ENCODE data around the gene ANKFN1.

The ANKFN1 gene

DNA sequence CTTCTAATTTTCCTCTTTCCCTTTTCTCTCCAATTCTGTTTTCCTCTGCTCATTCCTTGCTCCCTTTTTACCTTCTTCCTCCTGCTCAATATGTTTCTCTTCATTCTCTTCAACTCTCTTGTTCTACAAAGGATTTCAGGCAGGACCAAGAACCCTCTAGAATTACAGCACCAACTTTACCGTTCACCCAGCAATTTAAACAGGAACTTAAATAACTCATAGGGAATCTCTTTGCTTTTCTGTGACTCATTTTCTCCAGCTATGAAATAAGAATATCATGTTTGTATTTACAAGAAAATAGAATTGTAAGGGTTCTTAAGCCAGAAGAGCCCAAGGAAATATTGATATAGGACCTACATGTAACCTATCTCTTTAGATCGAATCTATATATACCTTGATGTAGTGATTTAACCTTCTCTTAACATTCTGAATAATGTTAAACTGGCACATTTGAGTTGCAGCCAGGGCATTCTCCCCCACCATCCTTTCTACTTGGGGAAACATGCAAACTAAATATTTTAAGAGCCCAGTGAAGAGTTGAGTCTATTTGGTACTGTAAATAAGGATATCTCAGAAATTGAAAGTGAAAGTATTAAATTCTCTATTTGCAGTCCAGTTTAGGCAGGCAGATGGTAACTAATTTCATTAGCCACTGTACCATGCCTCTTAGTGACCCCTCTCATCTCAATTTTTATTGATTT is 137.0 kb downstream of the ANKFN1 start:
- DNase-seq: no peak

DNA sequence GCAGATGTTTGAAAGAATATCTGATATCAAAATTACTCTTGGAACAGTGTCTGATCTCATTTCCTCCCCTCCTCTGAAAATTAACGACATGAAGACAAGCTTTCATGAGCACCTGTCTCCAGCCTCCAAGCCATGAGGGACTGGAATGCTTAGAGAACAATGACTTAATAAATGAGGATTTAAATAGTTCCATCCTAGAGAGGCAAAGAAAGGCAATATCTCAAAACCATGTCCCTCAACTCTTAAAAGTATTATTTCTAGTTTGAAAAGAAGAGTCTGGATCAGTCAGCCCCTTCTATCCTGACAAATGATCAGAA is 137.5 kb downstream of the ANKFN1 start:
- no peak for DNase-seq

DNA sequence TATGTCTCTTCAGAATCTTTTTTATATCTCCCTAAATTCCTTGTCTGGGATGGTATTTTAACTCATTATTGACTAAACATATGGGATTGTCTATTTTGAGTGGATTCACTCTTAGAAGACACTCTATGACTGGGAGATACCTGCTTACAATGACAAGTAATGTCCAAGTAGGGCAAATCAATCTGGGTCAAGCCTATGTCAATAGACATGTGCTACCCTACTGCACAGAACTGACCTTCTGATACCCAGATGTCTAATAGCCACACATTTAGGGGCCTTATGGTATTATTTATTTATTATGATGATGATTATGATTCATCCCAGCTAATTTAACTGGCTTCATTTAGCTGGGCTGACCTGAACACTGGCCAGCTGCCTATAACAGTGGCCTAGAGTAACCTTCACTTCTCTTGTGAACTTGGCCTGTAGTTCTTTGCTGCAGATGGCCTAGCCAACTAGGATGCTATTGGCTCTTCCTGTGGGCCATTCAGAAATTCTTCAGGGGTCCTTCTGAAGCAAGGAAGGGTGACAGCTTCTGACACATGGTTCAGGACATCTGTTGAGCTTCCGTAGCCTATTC is 138.0 kb downstream of the ANKFN1 start:
- peak in 1 of 14 donors; percentile 0 for DNase-seq

DNA sequence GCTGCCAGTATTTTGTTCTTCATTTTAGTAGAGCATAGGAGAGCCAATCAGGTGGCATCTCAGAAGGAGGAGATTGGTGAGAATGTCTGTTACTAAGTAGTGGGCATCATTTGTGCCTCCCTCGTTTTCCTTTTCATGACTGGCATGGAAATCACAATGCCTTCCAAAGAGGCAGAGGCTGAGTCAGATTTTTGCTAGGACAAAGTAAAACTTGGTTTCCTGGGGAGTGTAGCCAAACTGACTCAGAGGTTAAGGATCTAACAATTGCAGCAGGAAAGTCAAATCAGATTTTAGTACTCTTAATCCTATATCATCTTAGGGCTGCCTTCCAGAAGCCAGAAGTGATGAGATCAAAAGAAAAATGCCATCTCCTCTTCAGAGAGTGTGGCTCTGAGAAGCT is 138.7 kb downstream of the ANKFN1 start:
- DNase-seq: peak in 1 of 14 donors; percentile 6

DNA sequence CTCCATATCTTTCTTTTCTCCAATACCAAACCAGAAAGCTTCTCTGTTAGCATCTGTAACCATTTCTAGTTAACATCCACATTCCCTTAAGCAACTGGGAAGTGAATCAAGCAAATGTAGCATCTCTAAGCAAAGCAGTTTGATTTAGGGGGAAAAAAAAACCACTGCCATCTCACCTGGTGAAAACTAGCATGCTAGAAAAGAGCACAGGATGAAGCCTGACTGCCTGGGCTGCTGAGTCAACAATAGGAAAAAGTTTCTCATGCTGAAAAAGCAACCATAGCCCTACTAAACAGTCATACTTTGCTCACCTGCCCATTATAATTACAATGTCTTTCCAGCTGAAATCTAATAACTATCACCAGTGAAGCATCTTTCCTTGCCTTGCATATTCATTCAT is 139.3 kb downstream of the ANKFN1 start:
- DNase-seq: no peak

DNA sequence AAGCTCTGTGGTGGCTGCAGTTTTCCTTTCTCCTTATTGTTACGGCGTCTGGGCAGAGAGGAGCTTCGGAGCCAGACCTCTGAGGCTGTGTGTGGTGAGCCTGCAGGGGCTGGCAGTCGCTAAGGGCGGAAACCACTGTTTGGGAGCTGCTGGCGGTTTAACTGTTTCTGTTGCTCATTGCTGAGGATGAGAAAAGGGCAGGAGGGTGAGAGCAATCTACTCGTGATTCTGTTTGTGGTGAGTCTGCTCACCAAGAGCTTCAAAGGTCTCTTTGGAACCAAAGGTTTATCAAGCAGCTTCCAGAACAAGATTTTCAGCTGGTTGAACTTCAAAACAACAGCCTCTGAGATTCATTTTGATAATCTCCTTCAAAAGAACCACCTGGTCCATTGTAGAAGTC is 143.9 kb downstream of the ANKFN1 start:
- DNase-seq: no peak

DNA sequence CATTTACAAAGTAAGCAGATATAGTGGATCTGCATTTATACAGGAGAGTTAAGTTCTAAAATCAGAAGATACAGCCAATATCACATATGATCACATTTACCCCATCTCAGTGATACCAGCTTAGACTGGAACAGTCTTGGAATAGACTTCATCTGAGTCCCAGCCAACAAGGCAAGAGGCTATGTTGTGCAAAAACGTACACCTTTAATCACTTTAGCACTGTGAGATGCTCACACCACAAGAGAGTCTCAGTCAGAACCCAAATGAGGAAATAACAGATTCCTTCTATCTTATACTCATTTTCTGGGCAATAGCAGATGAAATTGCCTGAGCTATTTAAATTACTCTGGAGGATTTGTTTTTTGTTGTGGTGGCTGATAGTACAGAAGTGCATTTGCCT is 145.6 kb downstream of the ANKFN1 start:
- DNase-seq: no peak

DNA sequence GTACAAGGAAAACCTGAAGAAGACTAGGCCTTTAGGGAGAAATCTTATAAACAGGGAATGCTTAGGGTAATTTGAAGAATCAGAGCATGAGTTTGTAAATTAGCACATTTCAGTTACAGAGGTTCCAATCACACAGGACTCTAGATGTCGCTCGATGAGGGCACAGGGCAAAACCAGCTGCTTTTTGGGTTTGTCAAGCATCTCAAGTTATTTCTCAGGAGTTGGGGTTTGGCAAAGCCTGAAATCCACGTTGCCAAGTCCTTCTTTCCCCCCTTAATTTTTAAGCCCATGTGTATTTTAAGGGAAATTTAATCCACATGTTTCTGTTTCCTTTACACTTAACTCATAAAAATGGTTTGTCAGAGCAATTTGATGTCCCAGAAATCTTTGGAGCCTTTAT is 146.9 kb downstream of the ANKFN1 start:
- no peak for DNase-seq

DNA sequence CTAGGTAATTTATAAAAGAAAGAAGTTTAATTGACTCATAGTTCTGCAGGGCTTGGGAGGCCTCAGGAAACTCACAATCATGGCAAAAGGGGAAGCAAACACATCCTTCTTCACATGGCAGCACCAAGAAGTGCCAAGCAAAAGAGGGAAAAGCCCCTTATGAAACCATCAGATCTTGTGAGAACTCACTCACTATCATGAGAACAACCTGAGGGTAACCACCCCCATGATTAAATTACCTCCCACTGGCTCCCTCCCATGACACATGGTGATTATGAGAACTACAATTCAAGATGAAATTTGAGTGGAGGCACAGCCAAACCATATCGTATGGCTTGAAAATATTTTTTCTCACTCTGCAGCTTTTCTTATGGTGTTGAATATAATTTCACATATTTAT is 151.7 kb downstream of the ANKFN1 start:
- no peak for DNase-seq

DNA sequence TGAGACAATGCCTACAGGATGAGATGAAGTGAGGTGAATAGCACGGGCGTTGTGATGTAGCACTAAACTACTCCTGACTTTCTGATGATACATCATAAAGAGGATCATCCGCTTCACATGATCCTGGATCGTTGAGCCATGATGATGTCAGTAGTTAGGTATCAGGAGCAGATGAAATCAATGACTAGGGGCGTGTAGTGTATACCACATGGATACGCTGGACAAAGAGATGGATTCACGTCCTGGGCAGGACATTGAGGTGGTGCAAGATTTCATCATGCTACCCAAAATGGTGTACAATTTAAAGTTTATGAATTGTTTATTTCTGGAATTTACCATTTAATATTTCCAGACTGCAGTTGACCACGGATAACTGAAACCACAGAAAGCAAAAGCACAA is 156.6 kb downstream of the ANKFN1 start:
- DNase-seq: no peak

DNA sequence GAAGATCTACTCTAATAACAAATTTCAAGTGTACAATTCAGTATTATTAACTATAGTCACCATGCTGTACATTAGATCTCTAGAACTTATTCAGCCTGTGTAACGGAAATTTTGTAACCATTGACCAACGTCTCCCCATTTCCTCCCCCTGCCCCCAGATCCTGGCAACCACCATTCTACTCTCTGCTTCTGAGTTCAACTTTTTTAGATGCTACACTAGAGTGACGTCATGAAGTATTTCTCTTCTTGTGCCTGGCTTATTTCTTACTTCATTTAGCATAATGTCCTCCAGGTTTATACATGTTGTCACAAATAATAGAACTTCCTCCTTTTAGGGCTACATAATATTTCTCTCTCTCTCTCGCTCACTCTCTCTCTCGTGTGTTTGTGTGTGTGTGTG is 157.5 kb downstream of the ANKFN1 start:
- DNase-seq: no peak

DNA sequence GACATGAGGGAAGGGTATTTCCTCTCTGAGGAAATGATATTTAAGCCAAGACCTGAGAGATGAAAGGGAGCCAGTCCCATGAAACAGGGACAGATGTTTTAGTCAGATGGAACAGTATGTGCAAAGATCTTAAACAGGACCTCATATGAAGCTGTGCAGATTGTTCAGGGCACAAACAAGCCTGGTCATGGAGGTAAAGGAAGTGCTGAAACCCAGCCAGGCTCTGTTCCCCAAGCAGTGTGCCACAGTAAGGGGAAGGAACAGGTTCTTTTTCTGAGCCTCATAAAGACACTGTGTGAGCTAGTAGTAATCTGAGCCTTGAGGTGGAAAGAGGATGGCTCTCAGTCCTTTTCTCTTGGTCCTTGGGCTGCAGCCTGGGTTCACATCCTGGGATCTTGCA is 159.9 kb downstream of the ANKFN1 start:
- no peak for DNase-seq

DNA sequence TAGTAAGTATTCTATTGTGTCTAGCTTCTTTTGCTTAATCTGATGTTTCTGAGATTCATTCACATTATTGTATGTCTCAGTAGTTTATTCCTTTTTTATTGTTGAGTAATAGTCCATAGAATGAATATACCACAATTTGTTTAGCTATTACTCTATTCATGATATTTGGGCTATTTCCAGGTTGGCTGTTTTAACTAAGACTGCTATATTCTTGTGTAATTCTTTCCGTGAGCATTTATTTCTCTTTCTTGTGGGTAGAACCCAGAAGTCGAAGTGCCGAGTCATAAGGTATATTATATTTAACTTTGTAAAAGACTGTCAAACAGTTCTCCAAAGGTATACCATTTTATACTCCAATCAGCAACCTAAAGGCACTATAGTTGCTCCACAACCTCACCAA is 160.8 kb downstream of the ANKFN1 start:
- no peak for DNase-seq

DNA sequence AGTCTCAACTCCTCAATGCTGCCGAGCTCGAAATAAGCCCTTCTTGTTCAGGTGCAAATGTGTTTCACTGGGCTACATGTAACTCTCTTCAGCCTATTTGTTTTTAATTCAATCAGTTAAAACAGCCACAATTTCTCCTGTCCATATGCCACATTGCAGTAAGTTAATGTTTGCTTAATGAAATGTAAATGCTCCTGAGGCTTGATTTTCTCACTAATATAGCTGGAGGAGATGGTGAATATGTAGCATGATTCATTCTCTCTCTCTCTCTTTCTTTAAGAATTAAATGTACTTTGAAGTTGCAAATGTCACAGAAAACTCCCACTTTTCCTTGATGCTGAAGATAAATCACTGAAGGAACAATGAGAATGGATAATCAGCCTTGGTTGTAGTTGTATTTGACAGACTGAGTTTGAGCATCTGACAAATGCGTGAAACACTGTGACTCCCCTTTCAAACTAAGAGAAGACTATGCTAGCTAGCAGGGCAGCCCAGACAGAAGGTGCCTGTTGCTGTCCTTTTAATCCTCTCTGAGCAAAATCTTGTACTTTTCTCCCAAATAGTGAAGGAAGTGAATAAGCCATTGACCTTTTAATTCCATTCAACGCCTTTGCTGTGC is 161.8 kb downstream of the ANKFN1 start:
- no peak for DNase-seq

DNA sequence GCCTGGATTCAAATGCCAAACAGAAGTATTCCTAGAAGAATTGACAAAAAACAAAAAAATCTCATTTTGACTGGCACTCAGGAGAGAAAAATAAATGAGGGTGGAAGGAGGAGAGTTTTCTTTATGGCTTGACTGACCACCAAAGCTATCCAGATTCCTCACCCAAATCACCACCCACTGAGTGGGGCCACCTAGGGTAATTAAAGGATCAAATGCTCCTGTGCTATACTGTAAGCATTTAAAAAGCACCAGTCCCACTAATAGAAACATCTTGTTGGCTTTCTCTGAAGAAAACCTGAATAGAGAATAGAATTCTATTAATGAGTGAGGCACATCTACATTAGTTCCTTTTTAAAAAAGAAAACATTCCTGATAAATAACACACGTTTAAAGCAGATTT is 163.3 kb downstream of the ANKFN1 start:
- no peak for DNase-seq

DNA sequence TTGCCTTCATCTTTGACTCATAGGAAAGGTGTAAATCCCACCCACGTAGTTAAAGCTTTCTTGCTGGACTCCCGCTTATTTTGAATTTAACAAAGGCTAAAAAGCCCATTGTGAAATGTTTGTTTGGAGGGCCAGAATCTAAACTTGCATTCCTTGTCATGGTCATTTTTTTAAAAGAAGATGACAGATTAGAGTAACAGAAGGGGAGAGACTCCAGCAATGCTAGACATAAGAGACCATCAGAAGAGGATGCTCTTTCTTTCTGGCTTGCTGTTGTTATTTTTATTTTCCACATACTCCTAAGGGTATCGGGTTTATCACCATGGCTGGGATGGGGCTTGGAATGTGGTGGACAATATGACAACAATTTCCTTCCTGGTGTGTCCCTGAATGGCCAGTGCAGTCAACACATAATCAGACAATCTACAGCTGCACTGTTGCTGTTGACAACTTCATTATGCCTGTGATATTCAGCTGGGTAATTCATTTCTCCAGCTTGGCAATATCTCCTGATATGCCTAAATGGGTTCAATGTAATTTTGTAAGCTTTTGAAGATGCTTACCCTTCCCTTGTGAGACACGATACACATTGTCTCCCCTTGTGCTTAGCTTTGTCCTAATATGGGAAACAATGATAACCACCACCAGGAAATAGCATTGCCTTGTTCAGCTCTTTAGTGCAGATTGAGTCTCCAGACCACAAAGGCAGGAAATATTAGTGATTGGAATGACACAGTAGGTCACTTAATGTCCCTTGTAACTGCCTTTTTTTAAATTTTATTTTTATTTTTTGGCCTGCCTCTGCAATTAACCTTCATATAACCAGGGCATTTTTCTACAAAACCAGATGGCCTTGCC is 164.3 kb downstream of the ANKFN1 start:
- DNase-seq: no peak

DNA sequence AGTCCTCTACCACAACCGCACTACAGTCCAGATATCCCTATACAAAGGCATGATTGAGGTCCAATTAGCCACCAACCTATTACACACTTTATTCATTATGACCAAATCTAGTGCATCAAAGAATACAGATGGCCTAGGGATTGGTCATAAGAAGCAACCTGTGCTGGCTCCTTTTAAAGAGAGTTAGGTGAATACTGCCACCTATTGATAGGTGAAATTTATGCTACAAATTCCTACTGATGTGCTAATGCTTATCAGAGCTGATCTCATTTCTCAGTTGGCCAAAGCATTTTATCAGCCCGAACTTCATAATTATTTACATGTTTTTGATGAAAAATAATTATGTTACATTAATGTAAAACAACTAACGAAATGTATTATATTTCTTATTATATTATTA is 166.3 kb downstream of the ANKFN1 start:
- no peak for DNase-seq

DNA sequence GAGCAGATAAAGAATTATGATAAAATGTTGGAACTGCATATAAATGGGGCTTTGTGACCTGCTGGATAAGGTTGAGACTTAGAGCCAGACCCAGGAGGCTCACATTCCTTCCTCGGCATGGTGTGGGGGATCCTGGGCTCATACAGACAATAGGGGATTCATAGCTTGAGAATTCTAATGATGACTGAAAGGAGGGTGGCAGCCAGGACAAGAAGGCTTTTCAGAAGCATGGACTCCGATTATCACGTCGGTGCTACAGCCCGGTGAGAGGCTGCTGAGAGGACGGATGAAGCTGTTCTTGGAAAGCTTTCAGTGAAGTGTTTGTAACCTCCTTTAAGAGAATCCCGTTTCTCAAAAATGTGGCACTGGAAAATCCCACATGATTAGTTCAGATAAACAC is 167.2 kb downstream of the ANKFN1 start:
- DNase-seq: no peak

DNA sequence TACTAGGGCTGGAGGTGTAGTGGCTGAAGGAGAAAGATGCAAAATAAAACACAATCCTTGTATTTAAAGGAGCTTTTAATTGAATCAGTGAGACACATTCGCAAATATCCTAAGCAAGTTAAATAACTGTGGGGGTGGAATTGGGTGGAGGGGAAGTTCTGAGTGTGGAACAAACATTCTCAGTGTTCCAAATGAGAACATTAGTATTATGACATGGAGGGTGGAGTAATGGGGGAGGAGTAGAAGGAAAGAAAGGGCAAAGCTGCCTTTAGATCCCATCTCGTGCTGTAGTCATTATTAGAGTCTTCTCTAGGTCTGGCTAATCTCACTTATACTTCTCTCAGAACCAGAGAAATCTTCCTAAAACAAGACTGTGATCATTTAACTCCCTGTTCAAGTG is 169.7 kb downstream of the ANKFN1 start:
- DNase-seq: no peak

DNA sequence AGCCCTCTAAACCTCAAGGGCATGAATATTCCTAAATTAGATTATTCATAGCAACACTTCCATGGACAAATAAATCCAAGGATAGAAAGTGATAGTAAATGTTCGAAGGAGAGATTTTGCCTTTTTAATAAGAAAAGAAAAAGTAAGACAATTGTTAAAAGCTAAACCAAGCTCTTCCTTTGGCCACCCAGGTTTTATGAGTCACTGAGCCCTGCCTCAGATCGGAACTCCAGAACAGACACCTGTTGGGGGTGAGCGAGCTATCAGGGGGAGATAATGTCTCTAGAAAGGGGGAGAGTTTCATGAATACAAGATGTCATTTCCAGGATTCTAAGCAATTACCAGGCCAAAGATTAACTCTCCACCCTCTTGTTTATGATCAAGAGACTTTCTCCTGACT is 171.4 kb downstream of the ANKFN1 start:
- no peak for DNase-seq

DNA sequence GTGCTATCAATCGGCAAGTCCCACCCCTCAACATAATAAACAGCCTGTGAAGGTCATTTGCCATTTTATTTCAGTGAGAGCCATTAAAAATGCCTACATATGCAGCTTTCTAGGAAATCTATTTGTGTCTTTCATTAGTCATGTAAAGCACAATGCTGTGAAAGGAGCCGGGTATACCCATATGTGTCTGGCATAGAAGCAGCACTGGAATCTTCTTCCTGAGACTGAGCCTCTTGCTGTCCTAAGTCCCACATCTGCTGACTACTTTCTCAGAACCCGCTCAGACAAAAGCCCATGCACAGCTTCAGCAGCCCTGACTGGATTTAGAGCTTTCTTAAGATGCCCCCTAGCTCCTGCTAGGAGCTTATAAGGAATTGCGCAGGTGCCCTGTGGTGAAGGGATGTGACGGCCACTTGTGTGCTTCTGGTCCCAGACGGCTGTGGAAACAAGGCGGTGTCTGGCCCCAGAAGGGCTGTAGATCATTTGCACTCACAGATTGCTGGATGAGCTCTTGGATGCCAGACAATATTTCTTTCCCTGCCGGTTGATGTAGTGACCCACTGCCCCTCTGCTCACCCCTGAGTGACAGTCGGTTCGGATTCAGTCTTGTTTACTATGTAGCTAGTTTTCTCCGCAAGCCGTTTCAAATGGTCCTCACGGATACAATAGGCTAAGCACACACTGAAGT is 172.2 kb downstream of the ANKFN1 start:
- peak in 2 of 14 donors; percentile 0 to 2 for DNase-seq

DNA sequence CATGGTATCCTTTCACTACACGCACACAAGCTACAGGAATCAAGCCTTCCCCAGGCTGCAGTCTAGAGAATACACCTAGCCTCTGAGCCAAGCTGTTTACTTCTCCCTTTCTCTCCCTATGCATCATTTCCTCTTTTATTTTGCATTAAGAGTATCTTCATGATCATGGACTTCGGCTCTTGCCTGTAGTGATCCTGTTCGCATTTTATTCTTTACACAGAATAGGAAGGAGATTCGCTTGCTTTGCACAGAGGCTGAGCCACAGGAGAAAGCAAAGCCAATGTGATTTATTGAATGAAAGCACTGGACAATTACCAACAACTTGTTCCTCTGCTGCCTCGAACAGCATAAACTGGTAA is 172.7 kb downstream of the ANKFN1 start:
- DNase-seq: no peak

DNA sequence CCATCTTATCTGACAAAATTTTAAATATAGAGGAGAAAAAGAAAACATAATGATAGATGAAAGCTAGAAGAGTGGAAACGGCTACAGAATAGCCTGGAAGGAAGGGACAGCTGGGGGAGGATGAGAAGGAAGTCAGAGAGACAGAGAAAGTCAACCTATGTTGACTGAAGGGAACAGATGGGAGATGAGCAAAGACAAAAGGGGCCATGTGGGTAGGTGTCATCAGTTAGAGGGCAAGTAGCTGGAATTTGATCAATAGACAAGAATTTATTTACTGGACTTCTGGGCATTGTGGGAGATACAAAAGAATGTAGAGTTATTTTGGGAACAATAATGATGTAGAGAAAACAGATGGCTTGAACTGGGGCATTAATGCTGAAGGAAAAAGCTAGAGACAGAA is 194.4 kb downstream of the ANKFN1 start:
- no peak for DNase-seq

All from C1 segment of cervical spinal cord (tissue), 14 donors.